Endothelial cell of umbilical vein (primary cell): ENCODE data around the gene INTS1. TPM values are rescaled to one million over a fixed set of nuclear protein-coding genes. Genes with fewer than 3 reads are reported as not detected.

Experiments
- BruUV-seq: library from RNA; stranded (reverse); fragments of 400-500 nt; replicated peaks from 2 replicates; lab custom pipeline; 2021; lab: Mats Ljungman, UMichigan
- CTCF ChIA-PET: fragments of 300-600, 350-600 bp; sonication (Branson Sonifier 250); formaldehyde crosslinking; loops from one replicate; lab custom pipeline; 2021; ENCODE audit warnings: antibody characterized with exemption, inconsistent platforms; lab: Charles Lee
- POLR2A ChIA-PET: fragments of 300-600, 350-600 bp; sonication (Branson Sonifier 250); formaldehyde crosslinking; loops from one replicate; lab custom pipeline; 2021; ENCODE audit warnings: antibody characterized with exemption, inconsistent platforms; lab: Charles Lee
- DNase-seq: peaks from one replicate; pipeline ENCODE4 v3.0.0-alpha.2; 2011; ENCODE audit warnings: low read depth, low spot score
- FAIRE-seq: peaks from 2 replicates; lab custom pipeline; 2011; peaks lifted over from hg19 to GRCh38; lab: Jason Lieb, UNC
- H2AFZ ChIP-seq: 2 replicates; pipeline ENCODE4 v1.6.0; 2012; ENCODE audit warnings: low read depth, low read length, control low read depth, inconsistent platforms
- H3K27ac ChIP-seq: 2 replicates; pipeline ENCODE4 v1.5.1; 2011; ENCODE audit warnings: low read depth, mild to moderate bottlenecking, control low read depth, low read length, moderate library complexity; ENCODE audit not compliant: insufficient read depth
- H3K27me3 ChIP-seq, 2 experiments: 2 replicates each; pipeline versions ENCODE4 v1.6.0 to v1.6.1; 2011; ENCODE audit warnings: low read length in 2 of 2, mixed read lengths in 1 of 2; ENCODE audit not compliant: control insufficient read depth in 2 of 2, insufficient read depth in 2 of 2
- H3K36me3 ChIP-seq, 2 experiments: 2 replicates in 1 of 2; 3 replicates in 1 of 2; pipeline ENCODE4 v1.5.1; 2011; ENCODE audit warnings: low read length in 2 of 2, mild to moderate bottlenecking in 1 of 2, moderate library complexity in 1 of 2; ENCODE audit not compliant: control insufficient read depth in 2 of 2, insufficient read depth in 2 of 2; ENCODE audit errors: extremely low read depth in 1 of 2
- H3K4me1 ChIP-seq: 3 replicates; pipeline ENCODE4 v1.5.1; 2011; ENCODE audit warnings: mild to moderate bottlenecking, low read length; ENCODE audit not compliant: control insufficient read depth, insufficient read depth; ENCODE audit errors: extremely low read depth
- H3K4me2 ChIP-seq: 2 replicates; pipeline ENCODE4 v1.6.1; 2011; ENCODE audit warnings: low read length, control low read depth, mixed read lengths; ENCODE audit not compliant: insufficient read depth
- H3K4me3 ChIP-seq, 3 experiments: fragments of 200-600 bp in 1 of 3; sonication (generic), shearing (Covaris generic) in 1 of 3; replicated peaks in 1 of 3; 2 replicates each; pipeline ENCODE4 v1.5.1; 2011 to 2016; ENCODE audit warnings: control low read depth in 3 of 3, low read length in 3 of 3, mild to moderate bottlenecking in 2 of 3, inconsistent platforms in 1 of 3, low read depth in 1 of 3, moderate library complexity in 1 of 3; ENCODE audit not compliant: insufficient read depth in 1 of 3
- H3K79me2 ChIP-seq: 2 replicates; pipeline ENCODE4 v1.6.0; 2012; ENCODE audit warnings: low read length, inconsistent platforms; ENCODE audit not compliant: control insufficient read depth, insufficient read depth
- H3K9ac ChIP-seq: replicated peaks from 2 replicates; pipeline ENCODE3; 2011; ENCODE audit warnings: low read length, control low read depth; ENCODE audit not compliant: insufficient read depth; ENCODE audit errors: extremely low read depth
- H3K9me1 ChIP-seq: replicated peaks from 3 replicates; pipeline ENCODE4 v1.6.0; 2011; ENCODE audit warnings: mild to moderate bottlenecking, low read length; ENCODE audit not compliant: control insufficient read depth, insufficient read depth; ENCODE audit errors: extremely low read depth
- H3K9me3 ChIP-seq: replicated peaks from 2 replicates; pipeline ENCODE4 v1.5.1; 2012; ENCODE audit warnings: low read length, inconsistent platforms; ENCODE audit not compliant: control insufficient read depth, insufficient read depth
- H4K20me1 ChIP-seq: replicated peaks from 2 replicates; pipeline ENCODE3; 2011; ENCODE audit warnings: mild to moderate bottlenecking, low read length; ENCODE audit not compliant: control insufficient read depth, insufficient read depth; ENCODE audit errors: extremely low read depth
- CTCF ChIP-seq, 2 donors: IDR thresholded peaks; 1 replicate in 1 of 2; 2 replicates in 1 of 2; pipeline ENCODE4 v1.5.1; 2011; ENCODE audit warnings: low read length in 2 of 2, mild to moderate bottlenecking in 2 of 2, moderate library complexity in 2 of 2, control low read depth in 1 of 2, inconsistent platforms in 1 of 2, low read depth in 1 of 2; ENCODE audit not compliant: insufficient read depth in 1 of 2; ENCODE audit errors: extremely low read depth in 1 of 2
- EZH2 ChIP-seq: IDR thresholded peaks from 2 replicates; pipeline ENCODE4 v1.6.1; 2012; ENCODE audit warnings: borderline replicate concordance, low read depth, mild to moderate bottlenecking, moderate library complexity, low read length, inconsistent platforms; ENCODE audit not compliant: severe bottlenecking
- FOS ChIP-seq: IDR thresholded peaks from 2 replicates; pipeline ENCODE4 v1.6.1; 2011; ENCODE audit warnings: mild to moderate bottlenecking, low read length, moderate library complexity, borderline replicate concordance; ENCODE audit not compliant: insufficient read depth
- GATA2 ChIP-seq: IDR thresholded peaks from 2 replicates; pipeline ENCODE4 v1.7.0; 2011; ENCODE audit warnings: low read depth, mild to moderate bottlenecking, moderate library complexity, mixed read lengths, low read length; ENCODE audit not compliant: insufficient read length, insufficient read depth
- JUN ChIP-seq: IDR thresholded peaks from 2 replicates; pipeline ENCODE4 v1.6.1; 2011; ENCODE audit warnings: borderline replicate concordance, low read depth; ENCODE audit not compliant: insufficient read length, insufficient read depth
- MAX ChIP-seq: IDR thresholded peaks from 2 replicates; pipeline ENCODE4 v1.6.1; 2011; ENCODE audit not compliant: insufficient read depth, insufficient read length
- MYC ChIP-seq: IDR thresholded peaks from one replicate; pipeline ENCODE4 v1.6.1; 2011; ENCODE audit warnings: mild to moderate bottlenecking, low read depth, low read length
- POLR2A ChIP-seq: IDR thresholded peaks from 2 replicates; pipeline ENCODE4 v1.6.1; 2012; ENCODE audit warnings: low read depth, mild to moderate bottlenecking, control low read depth, low read length
- POLR2AphosphoS5 ChIP-seq: IDR thresholded peaks from 2 replicates; pipeline ENCODE4 v1.6.1; 2012; ENCODE audit warnings: low read depth, mild to moderate bottlenecking, control low read depth, low read length, moderate library complexity; ENCODE audit not compliant: insufficient read depth
- dilution Hi-C: fragments of 300-500 bp; cut with MboI; formaldehyde crosslinking; loops from one replicate; pipeline ENCODE4 v1.15.0; 2019; ENCODE audit warnings: low sequenced_read_pairs; ENCODE audit not compliant: extremely low pct_ligation_motif_present
- intact Hi-C: fragments of 100-400 bp; cut with micrococcal nuclease; formaldehyde crosslinking; loops from one replicate; pipeline ENCODE4 v1.10.0; 2022
- polyA plus RNA-seq, 4 experiments: library from polyadenylated mRNA; depleted of rRNA in 3 of 4; stranded (reverse) in 3 of 4; unstranded in 1 of 4; fragments of >200 nt; gene quantifications; 2 replicates each; pipeline versions ENCODE4 v1.2.1 to v1.2.3, GENCODE V29; 2011 to 2012; ENCODE audit warnings: missing spikeins in 1 of 4
- total RNA-seq: library from RNA; stranded (reverse); gene quantifications from 2 replicates; pipeline ENCODE4 v1.2.3, GENCODE V29; 2021

The INTS1 gene
- total and polyA plus RNA-seq, 2 donors (not counting 3 experiments of a cell fraction or from before 2014, with no cell fraction given) = 57.8 to 116 TPM

- H3K9me3 ChIP-seq = no peaks in the 10 kb centered on the region
- H3K9me1 ChIP-seq = no peaks in the 10 kb centered on the region
- H3K4me1 ChIP-seq = no peaks in the 10 kb centered on the region
- no peak overlapping the region for H3K4me2 ChIP-seq
- no TSS peak for BruUV-seq
- no peak overlapping the region for H3K9ac ChIP-seq
- FAIRE-seq (no peak), DNase-seq (no peak)
- no peaks in the 10 kb centered on the region for H4K20me1 ChIP-seq
- intact Hi-C loops (loop anchor here (2.0 kb wide), 2 partner anchors 43 to 249 kb away; no protein-coding TSS in a partner anchor), dilution Hi-C loops (no loop called here)
- TF ChIP-seq JUN (no peak), POLR2A (no peak), MYC (no peak)
- H3K4me3 ChIP-seq = no peak overlapping the region
- H3K27ac ChIP-seq = no peak overlapping the region
- POLR2A ChIA-PET = no interaction called here
- CTCF ChIA-PET = interaction anchor here (1.0 to 3.9 kb wide), 9 partner anchors 8 to 298 kb away, joined by 3 to 65 read pairs (median 19); partner anchors contain the start of gene MICALL2
- H2AFZ ChIP-seq = no peak overlapping the region
- no peaks in the 10 kb centered on the region for H3K79me2 ChIP-seq
- peaks cover 5 to 49% of the 10 kb centered on the region in 2 experiments for H3K36me3 ChIP-seq
- H3K27me3 ChIP-seq = no peaks in the 10 kb centered on the region
Measured at GRCh38 chr7:1475393-1475792, 28.8 kb downstream of the INTS1 start.

GRCh38 chr7:1474736-1475135 is 29.5 kb downstream of the INTS1 start:
- dilution Hi-C loops = no loop called here
- H3K9ac ChIP-seq = no peak overlapping the region
- ChIA-PET CTCF (interaction anchor here (0.6 to 3.9 kb wide), 20 partner anchors 8 to 298 kb away, joined by 3 to 65 read pairs (median 5); partner anchors contain the start of gene MICALL2), POLR2A (no interaction called here)
- no peaks in the 10 kb centered on the region for H3K9me3 ChIP-seq
- H3K79me2 ChIP-seq = no peaks in the 10 kb centered on the region
- peaks cover 6 to 50% of the 10 kb centered on the region in 2 experiments for H3K36me3 ChIP-seq
- no TSS peak for BruUV-seq
- no peak for DNase-seq
- H3K4me2 ChIP-seq = no peak overlapping the region
- H3K4me1 ChIP-seq = no peaks in the 10 kb centered on the region
- no peak overlapping the region for H3K4me3 ChIP-seq
- FAIRE-seq = no peak
- TF ChIP-seq POLR2A = no peak
- TF ChIP-seq MAX = no peak
- TF ChIP-seq POLR2AphosphoS5 = no peak
- no peak for TF ChIP-seq EZH2
- no peak for TF ChIP-seq GATA2
- no peak for TF ChIP-seq CTCF (IDR thresholded peaks at IDR 0.05; ENCODE audit: extremely low read depth in 1 of 2, insufficient read depth in 1 of 2, low read depth in 1 of 2, low read length in 2 of 2)
- TF ChIP-seq MYC = no peak
- no peak for TF ChIP-seq JUN
- TF ChIP-seq FOS = no peak
- H3K27me3 ChIP-seq = no peaks in the 10 kb centered on the region
- intact Hi-C loops = loop anchor here (2.0 kb wide), 2 partner anchors 42 to 248 kb away; no protein-coding TSS in a partner anchor
- H2AFZ ChIP-seq = no peak overlapping the region
- H3K27ac ChIP-seq = no peak overlapping the region
- no peaks in the 10 kb centered on the region for H3K9me1 ChIP-seq
- H4K20me1 ChIP-seq = no peaks in the 10 kb centered on the region
